HK-2 (cell line): Measurements from ENCODE around the gene RUVBL2.

Experiments
- DNase-seq: peaks from one replicate; pipeline ENCODE4 v3.0.0-alpha.2; 2018; ENCODE audit not compliant: unreplicated experiment

Gene RUVBL2

GRCh38 chr19:48989701-48990291, 3.9 kb upstream of the RUVBL2 start:
- DNase-seq = no peak

- DNase-seq = no peak
Measured at GRCh38 chr19:48990400-48990799, 3.3 kb upstream of the RUVBL2 start.

DNA sequence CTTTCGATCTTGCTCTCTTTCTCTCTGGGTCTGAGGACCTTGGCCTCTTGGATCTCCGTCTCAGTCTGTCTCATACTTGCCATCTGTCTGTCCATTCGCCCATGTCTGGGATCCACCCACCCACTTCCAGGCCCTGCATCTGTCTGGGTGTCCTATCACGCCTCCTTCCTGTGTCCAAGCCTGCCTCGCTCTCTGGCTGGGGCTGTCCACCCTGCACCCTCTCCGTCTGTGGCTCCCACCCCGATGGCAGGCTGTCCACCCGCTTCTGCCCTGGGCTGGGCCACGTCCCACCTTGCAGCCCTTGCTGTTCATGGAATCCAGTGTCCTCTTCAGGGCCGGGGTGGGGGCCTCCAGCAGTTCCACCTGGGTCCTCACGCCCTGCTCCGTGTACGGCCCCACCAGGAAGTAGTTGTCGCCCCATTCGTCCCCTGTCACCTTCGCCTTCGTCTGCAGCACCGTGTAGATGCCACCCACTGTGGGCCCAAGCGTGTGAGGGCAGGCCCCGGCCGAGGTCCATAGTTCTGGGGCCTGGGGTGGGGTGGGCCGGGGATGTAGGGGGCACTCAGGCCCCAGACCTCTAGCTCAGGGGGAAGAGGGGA, 2.6 kb upstream of the RUVBL2 start:
- DNase-seq = no peak

DNA sequence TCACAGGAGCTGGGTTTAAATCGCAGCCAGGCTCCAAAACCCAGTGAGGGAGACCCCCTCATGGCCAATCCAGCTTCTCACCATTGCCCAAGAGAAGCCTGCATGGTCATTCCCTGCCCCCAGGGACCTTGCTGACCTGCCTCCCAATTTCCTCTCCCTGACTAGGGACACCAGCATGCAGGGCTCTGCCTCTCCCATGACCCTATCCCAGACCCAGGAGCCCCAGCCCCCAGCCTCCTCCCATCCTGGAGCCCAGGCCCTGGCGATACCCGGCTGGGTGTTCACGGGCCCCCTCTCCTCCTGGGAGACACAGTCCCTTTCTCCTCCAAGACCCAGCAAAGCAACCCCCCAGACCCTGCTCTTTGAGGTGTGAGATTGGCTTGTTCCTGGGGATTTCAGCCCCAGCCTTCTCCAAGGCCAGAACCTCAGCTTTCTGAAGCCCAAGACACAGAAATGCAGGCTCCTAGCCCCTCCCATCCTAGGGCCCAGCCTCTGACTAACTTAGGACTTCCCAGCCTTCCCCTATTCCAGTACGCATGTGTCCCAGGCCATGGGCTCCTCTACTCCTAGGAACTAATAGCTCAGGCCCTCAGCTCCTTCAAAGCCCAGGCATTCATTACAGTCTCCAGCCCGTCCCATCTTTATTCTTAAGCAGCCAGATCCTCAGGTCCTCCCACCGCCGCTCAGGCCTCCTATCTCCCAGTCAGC, 1.7 kb upstream of the RUVBL2 start:
- DNase-seq = peak; percentile 65

DNA sequence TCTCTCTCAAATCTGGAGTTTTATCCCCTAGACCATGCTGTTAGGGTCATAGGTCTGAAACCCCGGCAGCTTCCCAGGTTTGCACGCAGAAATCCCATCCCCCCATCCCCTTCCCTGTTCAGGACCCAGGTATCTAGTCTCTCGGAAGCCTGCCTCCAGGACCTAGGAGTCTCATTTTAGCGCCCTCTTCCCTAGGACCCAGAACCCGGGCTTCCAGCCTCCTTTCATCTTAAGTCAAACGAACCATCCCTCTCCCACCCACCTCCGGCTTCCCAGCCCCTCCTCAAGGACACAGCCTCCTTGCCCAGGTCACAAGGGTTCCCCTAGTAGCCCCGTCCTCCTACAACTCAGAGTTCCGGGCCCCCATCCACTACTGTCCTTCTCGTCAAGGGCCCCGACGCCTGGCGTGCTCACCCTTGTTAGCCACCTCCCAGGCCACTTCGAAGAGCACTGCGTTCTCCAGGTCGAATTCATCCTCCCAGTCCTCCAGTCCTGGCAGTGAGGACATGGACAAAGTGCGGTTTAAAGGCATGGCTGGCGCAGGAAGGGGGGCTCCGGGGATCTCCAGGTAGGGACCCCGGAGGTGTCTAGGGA, 1.0 kb upstream of the RUVBL2 start:
- DNase-seq = no peak

DNA sequence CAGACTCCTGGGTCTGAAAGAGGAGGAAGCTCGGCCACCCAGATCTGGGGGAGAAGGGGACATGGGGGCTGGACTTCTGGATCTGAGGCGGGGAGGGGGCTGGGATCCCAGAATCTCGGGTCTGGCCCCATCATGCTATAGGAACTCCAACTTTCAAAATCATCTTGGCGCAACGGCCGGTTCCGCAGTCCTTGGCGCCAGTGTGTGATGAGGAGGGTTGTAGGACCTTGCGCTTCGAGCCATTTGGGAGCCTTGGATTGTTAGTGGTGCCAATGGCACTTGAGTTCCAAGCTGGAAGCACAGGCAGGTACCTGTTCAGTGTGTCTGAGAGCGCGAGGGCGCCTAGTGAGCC, 324 bp downstream of the RUVBL2 start:
- DNase-seq = no peak

- DNase-seq = peak; percentile 81
Measured at GRCh38 chr19:48997972-48998371, 4.3 kb downstream of the RUVBL2 start.

GRCh38 chr19:48999481-49000325, 6.0 kb downstream of the RUVBL2 start:
- DNase-seq = peak; percentile 53

- no peak for DNase-seq
Measured at GRCh38 chr19:49004133-49004532, 10.4 kb downstream of the RUVBL2 start.

GRCh38 chr19:49004964-49005614, 11.4 kb downstream of the RUVBL2 start:
- DNase-seq = no peak

- DNase-seq = no peak
Measured at GRCh38 chr19:49006905-49007304, 13.2 kb downstream of the RUVBL2 start.

DNA sequence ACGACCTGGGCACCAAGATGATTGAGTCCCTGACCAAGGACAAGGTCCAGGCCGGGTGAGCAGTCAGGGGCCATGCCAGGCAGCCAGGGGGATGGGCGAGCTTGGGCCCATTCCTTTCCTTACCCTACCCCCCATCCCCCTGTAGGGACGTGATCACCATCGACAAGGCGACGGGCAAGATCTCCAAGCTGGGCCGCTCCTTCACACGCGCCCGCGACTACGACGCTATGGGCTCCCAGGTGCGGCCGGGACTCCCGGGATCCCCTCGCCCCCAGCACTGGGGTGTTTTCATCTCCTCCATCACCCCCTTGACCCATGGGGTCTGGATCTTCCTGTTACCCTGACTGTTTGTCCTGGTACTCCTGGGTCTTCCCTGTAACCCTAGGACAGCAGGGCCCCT, 16.1 kb downstream of the RUVBL2 start:
- no peak for DNase-seq

GRCh38 chr19:49010453-49010852, 16.8 kb downstream of the RUVBL2 start:
- DNase-seq = no peak

DNA sequence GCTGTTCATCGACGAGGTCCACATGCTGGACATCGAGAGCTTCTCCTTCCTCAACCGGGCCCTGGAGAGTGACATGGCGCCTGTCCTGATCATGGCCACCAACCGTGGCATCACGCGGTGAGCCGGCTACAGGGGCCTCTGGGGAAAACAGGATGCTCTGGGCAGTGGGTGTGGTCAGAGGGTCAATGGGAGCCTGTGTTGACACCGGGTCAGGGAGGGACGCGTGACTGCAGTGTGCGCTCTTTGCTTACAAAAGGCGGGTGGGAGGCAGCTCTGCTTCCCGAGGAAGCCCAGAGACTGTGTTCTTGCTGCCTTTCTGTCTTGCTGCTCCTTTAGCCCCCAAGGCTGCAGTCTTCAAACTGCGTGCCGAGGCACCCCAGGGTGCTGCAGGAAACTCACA, 17.5 kb downstream of the RUVBL2 start:
- DNase-seq = no peak

GRCh38 chr19:49014123-49014869, 20.6 kb downstream of the RUVBL2 start:
- no peak for DNase-seq

GRCh38 chr19:49014870-49015255, 21.2 kb downstream of the RUVBL2 start:
- no peak for DNase-seq

DNA sequence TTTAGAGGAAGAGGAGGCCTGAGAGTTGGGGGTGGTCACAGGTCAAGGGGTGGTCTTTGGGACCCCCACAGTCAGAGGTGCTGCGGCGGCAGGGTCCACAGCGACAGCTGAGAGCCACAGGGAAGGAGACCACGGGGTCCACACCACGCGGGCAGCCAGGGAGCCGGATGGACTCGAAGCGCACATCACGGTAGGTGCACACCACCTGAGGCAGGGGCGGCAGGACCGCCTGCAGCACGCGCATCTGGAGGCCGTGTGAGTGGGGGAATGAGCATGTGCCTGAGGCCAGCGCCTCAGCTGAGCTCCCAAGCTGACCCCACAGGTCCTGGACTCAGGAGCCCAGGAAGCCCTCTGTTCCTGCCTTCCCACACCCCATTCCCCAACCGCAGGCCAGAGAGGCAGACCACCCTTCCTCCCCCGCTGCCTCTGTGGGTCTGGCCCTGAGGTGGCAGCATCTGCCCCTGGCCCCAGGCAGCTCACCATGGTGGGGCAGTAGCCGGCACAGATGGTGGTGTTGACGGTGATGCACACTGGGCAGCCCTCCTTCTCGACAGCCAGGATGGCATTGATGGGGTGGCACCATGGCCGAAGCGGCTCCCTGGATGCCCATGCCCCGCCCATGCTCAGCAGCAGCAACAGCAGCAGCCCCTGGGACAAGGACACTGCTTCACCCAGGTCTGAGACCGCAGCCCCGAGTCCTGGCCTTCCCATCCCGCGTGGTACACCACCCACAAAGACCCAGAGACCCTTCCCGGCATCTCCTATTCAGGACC, 22.6 kb downstream of the RUVBL2 start:
- DNase-seq = no peak

GRCh38 chr19:49017041-49017665, 23.5 kb downstream of the RUVBL2 start, which contains the start of gene LHB:
Gene LHB (minus strand): TSS chr19:49017091. CDS start chr19:49017081, 10 bp downstream.
- DNase-seq = no peak

DNA sequence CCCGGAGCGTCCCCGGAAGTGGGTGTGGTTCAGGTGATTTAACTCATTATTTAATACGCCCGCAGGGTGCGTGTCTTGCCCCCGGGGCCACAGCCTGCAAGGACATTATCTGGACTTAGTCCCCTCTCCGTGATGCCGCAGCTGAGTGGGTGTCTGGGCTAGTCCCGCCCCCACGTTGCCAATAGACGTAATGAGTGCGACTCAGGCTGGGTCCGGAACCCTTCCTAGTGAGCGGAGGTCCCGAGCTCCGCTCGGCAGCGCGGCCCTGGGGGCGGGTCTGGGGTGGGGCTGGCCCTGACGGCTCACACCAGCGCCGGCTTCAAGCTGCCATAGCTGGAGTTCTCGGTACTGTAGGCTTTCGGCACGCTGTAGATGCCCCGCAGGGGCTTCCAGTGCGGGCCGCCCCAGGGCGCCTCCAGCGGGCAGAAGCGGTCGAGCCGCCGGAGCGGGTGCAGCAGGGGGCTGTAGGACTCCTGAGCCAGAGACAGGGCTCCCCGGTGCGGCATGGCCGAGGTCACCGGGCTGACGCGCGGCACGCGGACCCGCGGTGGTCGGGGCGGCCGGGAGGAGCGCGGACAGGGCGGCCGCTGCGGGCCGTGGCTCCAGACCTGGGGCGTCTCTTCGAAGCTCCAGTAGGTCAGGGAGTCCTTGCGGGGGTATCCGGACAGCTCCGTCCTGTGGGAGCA, 24.1 kb downstream of the RUVBL2 start:
- no peak for DNase-seq
